Measurements from ENCODE around the gene SLAIN2. TPM values are rescaled to one million over a fixed set of nuclear protein-coding genes. Genes with fewer than 3 reads are reported as not detected.

SLAIN2 gene
- total RNA-seq, 2 donors from 2014 or later, result 40.8 to 92.7 TPM

- H3K27ac ChIP-seq, result no peak overlapping the region
- TF ChIP-seq CTCF (IDR thresholded peaks at IDR 0.05), result no peak
- peaks cover 8% of the 10 kb centered on the region for H3K36me3 ChIP-seq
- no peaks in the 10 kb centered on the region for H3K27me3 ChIP-seq (replicated peaks; ENCODE audit: insufficient read depth)
- ATAC-seq (ENCODE audit: insufficient number of reproducible peaks, low FRiP score, low read depth), result no peak
- DNase-seq (ENCODE audit: low spot score), result no peak
- H3K9me3 ChIP-seq, result no peaks in the 10 kb centered on the region
- H3K4me1 ChIP-seq (ENCODE audit: control insufficient read depth in 1 of 2, low read depth in 2 of 2), result no peaks in the 10 kb centered on the region
- no peak overlapping the region for H3K4me3 ChIP-seq
These were observed 79.8 kb downstream of the SLAIN2 start for GRCh38 chr4:48421101-48421500.

DNA sequence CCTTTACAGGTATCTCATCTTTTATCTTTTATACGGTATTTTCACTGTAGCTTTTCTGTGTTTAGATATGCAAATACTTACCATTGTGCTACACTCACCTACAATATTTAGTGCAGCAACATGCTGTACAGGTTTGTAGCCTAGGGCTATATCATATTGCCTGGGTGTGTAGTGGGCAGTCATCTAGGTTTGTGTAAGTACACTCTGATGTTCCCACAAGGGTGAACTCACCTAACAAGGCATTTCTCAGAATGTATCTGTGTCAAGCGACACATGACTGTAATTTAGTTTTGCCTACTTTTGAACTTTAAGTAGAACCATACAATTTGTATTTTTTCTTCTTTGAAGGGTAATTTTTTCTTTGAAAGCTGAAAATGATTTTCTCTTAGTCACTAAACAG, 87.6 kb downstream of the SLAIN2 start:
- no peak for TF ChIP-seq CTCF (IDR thresholded peaks at IDR 0.05)
- H3K36me3 ChIP-seq, result peaks cover 3% of the 10 kb centered on the region
- H3K9me3 ChIP-seq, result no peaks in the 10 kb centered on the region
- H3K27ac ChIP-seq, result no peak overlapping the region
- no peak for DNase-seq (ENCODE audit: low spot score)
- no peak overlapping the region for H3K4me3 ChIP-seq
- H3K4me1 ChIP-seq (ENCODE audit: control insufficient read depth in 1 of 2, low read depth in 2 of 2), result no peaks in the 10 kb centered on the region
- H3K27me3 ChIP-seq (replicated peaks; ENCODE audit: insufficient read depth), result no peaks in the 10 kb centered on the region
- ATAC-seq (ENCODE audit: insufficient number of reproducible peaks, low FRiP score, low read depth), result no peak

DNA sequence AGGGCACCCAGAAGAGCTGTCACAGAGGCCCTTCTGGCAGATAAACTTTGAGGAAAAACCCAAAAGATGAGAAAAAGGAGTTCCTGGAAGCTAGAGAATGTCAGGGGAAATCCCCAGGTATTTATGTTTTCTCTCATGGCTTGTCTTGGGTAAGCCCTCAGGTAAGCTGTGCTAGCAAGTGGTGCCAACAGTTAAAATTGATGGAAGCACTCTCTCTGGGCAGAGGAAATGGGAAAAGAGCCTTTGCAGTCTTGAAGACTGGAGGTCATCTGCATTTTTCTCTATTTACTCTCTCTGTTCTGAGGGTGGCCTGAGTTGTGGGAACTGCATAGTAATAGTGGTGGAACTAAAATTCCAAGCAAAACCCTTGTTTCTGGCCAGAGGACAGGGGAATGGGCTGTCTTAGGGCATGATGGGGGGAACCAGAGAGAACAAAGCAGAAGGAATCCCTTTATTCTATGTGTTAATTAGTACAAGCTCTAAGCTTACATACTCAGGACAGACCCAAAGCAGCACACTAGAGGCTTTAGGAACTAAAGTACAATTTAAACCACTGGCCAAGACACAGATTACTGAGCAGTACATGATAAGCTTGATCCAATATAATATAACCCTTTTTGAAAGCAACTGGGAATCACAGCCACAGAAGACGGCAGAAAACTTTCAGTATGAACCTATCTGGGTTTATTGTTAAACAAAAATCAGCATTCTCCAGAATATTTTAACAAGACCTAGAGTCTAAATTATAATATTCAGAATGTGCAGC, 88.6 kb downstream of the SLAIN2 start:
- DNase-seq (ENCODE audit: low spot score) (no peak), ATAC-seq (ENCODE audit: insufficient number of reproducible peaks, low FRiP score, low read depth) (no peak)
- Histone ChIP-seq H3K9me3 (no peaks in the 10 kb centered on the region), H3K4me1 (ENCODE audit: control insufficient read depth in 1 of 2, low read depth in 2 of 2) (no peaks in the 10 kb centered on the region), H3K4me3 (no peak overlapping the region), H3K27ac (no peak overlapping the region), H3K27me3 (replicated peaks; ENCODE audit: insufficient read depth) (no peaks in the 10 kb centered on the region), H3K36me3 (peaks cover 3% of the 10 kb centered on the region)
- no peak for TF ChIP-seq CTCF (IDR thresholded peaks at IDR 0.05)

DNA sequence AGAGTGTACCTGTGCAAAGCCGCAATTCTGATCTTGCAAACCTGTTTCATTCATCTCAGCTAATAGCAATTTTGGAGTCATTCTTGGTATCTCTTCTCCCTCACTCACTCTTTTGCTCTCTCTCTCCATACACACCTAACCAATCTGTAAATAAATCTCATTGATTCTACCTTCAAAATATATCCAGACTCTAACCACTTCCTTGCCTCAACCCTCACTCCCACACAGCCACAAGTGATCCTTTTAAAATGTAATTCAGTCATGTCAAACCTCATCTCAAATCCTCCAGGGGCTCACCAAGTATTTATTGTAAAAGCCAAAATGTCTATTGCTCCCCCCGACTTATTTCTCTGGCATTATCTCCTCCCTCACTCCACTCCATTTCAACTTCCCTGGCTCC, 90.1 kb downstream of the SLAIN2 start:
- H3K27me3 ChIP-seq (replicated peaks; ENCODE audit: insufficient read depth), result no peaks in the 10 kb centered on the region
- no peaks in the 10 kb centered on the region for H3K4me1 ChIP-seq (ENCODE audit: control insufficient read depth in 1 of 2, low read depth in 2 of 2)
- TF ChIP-seq CTCF (IDR thresholded peaks at IDR 0.05), result no peak
- no peaks in the 10 kb centered on the region for H3K9me3 ChIP-seq
- peaks cover 3% of the 10 kb centered on the region for H3K36me3 ChIP-seq
- no peak for DNase-seq (ENCODE audit: low spot score)
- no peak overlapping the region for H3K4me3 ChIP-seq
- no peak for ATAC-seq (ENCODE audit: insufficient number of reproducible peaks, low FRiP score, low read depth)
- H3K27ac ChIP-seq, result no peak overlapping the region

DNA sequence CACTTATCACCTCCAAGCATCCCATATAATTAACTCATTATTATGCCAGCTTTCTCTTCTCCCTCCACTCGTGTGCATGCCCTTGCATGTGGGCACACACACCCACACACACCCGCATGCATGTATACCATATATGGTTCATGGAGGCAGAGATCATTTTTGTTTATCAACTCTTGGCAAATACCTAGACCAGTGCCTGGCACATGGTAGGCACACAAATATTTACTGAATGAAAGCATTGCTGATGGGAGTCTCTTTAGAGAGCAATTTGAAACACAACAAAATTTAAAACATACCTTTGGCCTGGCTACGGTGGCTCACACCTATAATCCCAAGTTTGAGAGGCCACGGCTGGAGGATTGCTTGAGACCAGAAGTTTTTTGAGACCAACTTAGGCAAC, 90.7 kb downstream of the SLAIN2 start:
- no peak for DNase-seq (ENCODE audit: low spot score)
- no peaks in the 10 kb centered on the region for H3K27me3 ChIP-seq (replicated peaks; ENCODE audit: insufficient read depth)
- TF ChIP-seq CTCF (IDR thresholded peaks at IDR 0.05), result no peak
- no peak overlapping the region for H3K27ac ChIP-seq
- no peaks in the 10 kb centered on the region for H3K9me3 ChIP-seq
- H3K4me1 ChIP-seq (ENCODE audit: control insufficient read depth in 1 of 2, low read depth in 2 of 2), result no peaks in the 10 kb centered on the region
- H3K4me3 ChIP-seq, result no peak overlapping the region
- H3K36me3 ChIP-seq, result peaks cover 3% of the 10 kb centered on the region
- ATAC-seq (ENCODE audit: insufficient number of reproducible peaks, low FRiP score, low read depth), result no peak
